Pancreas (tissue), 10 donors: ENCODE measurements around the gene ADGRA1. TPM values are rescaled to one million over a fixed set of nuclear protein-coding genes. Genes with fewer than 3 reads are reported as not detected.

Experiments
- ATAC-seq, 4 donors: fragments of 200-7000 bp; cut with Tn5 transposase; one replicate each; pipeline versions ENCODE4 v1.8.0 to v1.9.1; 2020; ENCODE audit warnings: mild to moderate bottlenecking in 4 of 4, moderate library complexity in 4 of 4
- DNase-seq, 6 donors: peaks; one replicate each; pipeline ENCODE4 v3.0.0-alpha.2; 2020
- FAIRE-seq: peaks from 2 replicates; lab custom pipeline; 2012; peaks lifted over from hg19 to GRCh38; lab: Jason Lieb, UNC
- H3K27ac ChIP-seq, 4 donors: fragments of 200-600 bp; sonication (generic); 1 replicate in 3 of 4; 2 replicates in 1 of 4; pipeline versions ENCODE4 v1.5.0 to v1.8.0; 2020
- H3K27me3 ChIP-seq, 4 donors: fragments of 200-600 bp; one replicate each; pipeline ENCODE4 v1.8.0; 2021
- H3K36me3 ChIP-seq, 3 donors: fragments of 200-600 bp; sonication (generic) in 1 of 3; one replicate each; pipeline versions ENCODE4 v1.5.0 to v1.8.0; 2020 to 2021
- H3K4me1 ChIP-seq, 3 donors: fragments of 200-600 bp; one replicate each; pipeline ENCODE4 v1.8.0; 2021
- H3K4me3 ChIP-seq, 4 donors: fragments of 200-600 bp; sonication (generic) in 2 of 4; one replicate each; pipeline versions ENCODE4 v1.5.0 to v1.8.0; 2020 to 2021
- H3K9me3 ChIP-seq, 4 donors: fragments of 200-600 bp; one replicate each; pipeline ENCODE4 v1.8.0; 2021
- WGBS, 2 donors: extraction: QIAGEN DNeasy Blood & Tissue Kit; methylation state at CpG; one replicate each; pipeline ENCODE4 v1.1.7; 2013; 5-methylcytosine and 5-hydroxymethylcytosine counted together
- intact Hi-C, 3 donors: fragments of 100-400 bp; cut with DNase I; formaldehyde crosslinking; loops; one replicate each; pipeline versions ENCODE4 v1.11.1 to v1.14.2; 2022
- polyA plus RNA-seq, 2 donors: library from polyadenylated mRNA; stranded (reverse); fragments of 200-250 nt; gene quantifications; one replicate each; pipeline ENCODE4 v1.2.3, GENCODE V29; 2013
- total RNA-seq, 6 donors: library from RNA; stranded (reverse); fragmentation: NEBNext Ultra II Directional in 4 of 6; extraction: Animal tissue kit (Norgen Biotek cat#: 25700) in 4 of 6; gene quantifications; one replicate each; pipeline versions ENCODE4 v1.2.1 to v1.2.4, GENCODE V29; 2021 to 2023
- TF ChIP-seq, protein P1 (sequence below), 4 donors: fragments of 200-600 bp; sonication (generic) in 3 of 4; IDR thresholded peaks; one replicate each; pipeline versions ENCODE4 v1.5.0 to v1.8.0; 2021; ENCODE audit warnings: antibody characterized with exemption in 4 of 4
- donor health status: healthy with polysubstance abuse.
- donor health status: DM: no; HTN: no; CAD: no; lungs with moderate emphysema.
- donor health status: DM: no; HTN: no; CAD: no.
- donor health status: control.
- donor health status: control.
- donor health status: Bipolar disorder and iron deficiency.
- donor health status: DM: yes; HTN: yes; CAD: no.
- donor health status: DM: no; HTN: no; CAD: no.
- donor health status: DM: no; HTN: no; CAD: no.
- donor health status: DM: yes; HTN: yes; CAD: no.

The ADGRA1 gene
- total and polyA plus RNA-seq, 8 donors = 0.03 to 0.85 (median 0.12) TPM; not detected in 1

DNA sequence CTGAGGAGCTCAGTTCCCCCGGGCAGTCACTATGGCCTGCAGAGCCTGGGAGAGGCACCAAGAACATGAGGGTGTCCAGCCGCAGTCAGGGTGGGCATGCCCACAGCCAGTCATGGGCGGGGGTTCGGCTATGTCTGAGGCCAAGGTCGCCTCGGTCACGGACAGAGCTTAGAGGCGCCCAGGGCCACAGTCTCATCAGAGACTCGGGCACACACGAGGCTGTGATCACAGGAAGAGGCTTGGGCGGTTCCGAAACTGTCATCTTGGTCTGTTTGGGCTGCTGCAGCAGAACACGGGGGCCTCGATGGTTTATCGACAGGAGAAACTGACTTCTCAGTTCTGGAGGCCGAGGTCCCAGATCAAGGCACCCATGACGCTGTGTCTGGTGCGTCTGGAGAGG is 9.7 kb downstream of the ADGRA1 start:
- 48 to 71% methylated on average over 18 of the region's 18 CpGs for WGBS, 2 donors
- intact Hi-C loops = no loop called here
- no peak for ATAC-seq
- H3K27ac ChIP-seq = no peak overlapping the region
- no peak for FAIRE-seq
- no peak overlapping the region for H3K4me3 ChIP-seq
- H3K9me3 ChIP-seq = no peaks in the 10 kb centered on the region
- no peaks in the 10 kb centered on the region for H3K4me1 ChIP-seq
- no peaks in the 10 kb centered on the region for H3K36me3 ChIP-seq
- TF ChIP-seq, protein P1, sequence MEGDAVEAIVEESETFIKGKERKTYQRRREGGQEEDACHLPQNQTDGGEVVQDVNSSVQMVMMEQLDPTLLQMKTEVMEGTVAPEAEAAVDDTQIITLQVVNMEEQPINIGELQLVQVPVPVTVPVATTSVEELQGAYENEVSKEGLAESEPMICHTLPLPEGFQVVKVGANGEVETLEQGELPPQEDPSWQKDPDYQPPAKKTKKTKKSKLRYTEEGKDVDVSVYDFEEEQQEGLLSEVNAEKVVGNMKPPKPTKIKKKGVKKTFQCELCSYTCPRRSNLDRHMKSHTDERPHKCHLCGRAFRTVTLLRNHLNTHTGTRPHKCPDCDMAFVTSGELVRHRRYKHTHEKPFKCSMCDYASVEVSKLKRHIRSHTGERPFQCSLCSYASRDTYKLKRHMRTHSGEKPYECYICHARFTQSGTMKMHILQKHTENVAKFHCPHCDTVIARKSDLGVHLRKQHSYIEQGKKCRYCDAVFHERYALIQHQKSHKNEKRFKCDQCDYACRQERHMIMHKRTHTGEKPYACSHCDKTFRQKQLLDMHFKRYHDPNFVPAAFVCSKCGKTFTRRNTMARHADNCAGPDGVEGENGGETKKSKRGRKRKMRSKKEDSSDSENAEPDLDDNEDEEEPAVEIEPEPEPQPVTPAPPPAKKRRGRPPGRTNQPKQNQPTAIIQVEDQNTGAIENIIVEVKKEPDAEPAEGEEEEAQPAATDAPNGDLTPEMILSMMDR (IDR thresholded peaks at IDR 0.05) = no peak
- peaks cover 0 to 10% (median 0%) of the 10 kb centered on the region in 4 donors for H3K27me3 ChIP-seq
- peak in 1 of 6 donors; percentile 34 for DNase-seq

DNA sequence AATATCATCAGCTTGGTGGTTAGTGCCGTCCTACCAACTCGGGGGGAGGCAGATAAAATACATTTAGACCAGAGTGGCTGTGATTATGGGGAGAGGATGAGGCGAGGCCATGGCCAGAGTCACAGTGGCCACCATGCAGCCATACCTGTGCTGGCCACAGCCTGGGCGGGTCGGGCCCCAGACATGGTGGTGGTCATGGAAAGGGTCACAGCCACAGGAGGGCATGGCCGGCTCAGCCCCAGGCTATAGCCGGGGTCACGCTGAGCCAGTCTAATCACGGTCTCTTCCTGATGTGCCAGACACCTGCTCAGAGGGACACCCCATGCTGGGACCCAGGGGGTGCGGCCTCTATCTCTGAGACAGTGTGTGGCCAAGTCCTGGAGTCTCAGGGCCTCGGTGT is 10.2 kb downstream of the ADGRA1 start:
- peaks cover 0 to 10% (median 0%) of the 10 kb centered on the region in 4 donors for H3K27me3 ChIP-seq
- H3K27ac ChIP-seq = no peak overlapping the region
- H3K36me3 ChIP-seq = no peaks in the 10 kb centered on the region
- ATAC-seq (no peak), DNase-seq (peak in 1 of 6 donors; percentile 23), FAIRE-seq (no peak)
- H3K4me1 ChIP-seq = no peaks in the 10 kb centered on the region
- no peak overlapping the region for H3K4me3 ChIP-seq
- intact Hi-C loops = no loop called here
- TF ChIP-seq, protein P1 (IDR thresholded peaks at IDR 0.05) = no peak
- H3K9me3 ChIP-seq = no peaks in the 10 kb centered on the region
- WGBS, 2 donors = 56 to 72% methylated on average over 11 of the region's 11 CpGs

DNA sequence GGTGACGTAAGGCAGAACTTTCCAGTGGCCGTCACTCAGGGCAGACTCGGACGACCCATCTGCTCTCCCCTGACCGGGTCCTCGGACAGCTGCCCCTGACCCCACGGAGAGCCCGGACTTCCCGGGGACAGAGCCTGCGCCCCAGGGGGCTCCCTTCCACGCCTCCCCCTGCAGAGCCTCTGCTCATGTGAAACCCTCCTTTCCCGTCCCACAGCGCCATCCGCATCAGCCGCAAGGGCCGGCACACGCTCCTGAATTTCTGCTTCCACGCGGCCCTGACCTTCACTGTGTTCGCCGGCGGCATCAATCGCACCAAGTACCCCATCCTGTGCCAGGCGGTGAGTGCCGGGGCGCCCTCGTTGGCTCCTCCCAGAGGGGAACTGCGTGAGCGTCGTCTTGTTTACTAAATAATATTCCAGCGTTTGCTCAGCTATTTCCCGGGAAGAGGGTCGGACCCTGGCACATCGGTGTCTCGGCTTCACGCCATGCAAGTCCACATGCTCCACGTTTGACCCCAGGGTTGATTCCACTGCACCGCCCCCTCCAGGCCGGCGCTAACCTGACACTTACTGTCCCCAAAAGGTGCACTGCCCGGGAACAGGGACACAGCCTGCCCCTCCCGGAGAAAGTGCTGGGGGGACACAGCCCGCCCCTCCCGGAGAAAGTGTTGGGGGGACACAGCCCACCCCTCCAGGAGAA is 10.9 kb downstream of the ADGRA1 start:
- ATAC-seq (no peak), FAIRE-seq (no peak), DNase-seq (peak in 1 of 6 donors; percentile 55)
- Histone ChIP-seq H3K27ac (no peak overlapping the region), H3K4me1 (no peaks in the 10 kb centered on the region), H3K9me3 (no peaks in the 10 kb centered on the region), H3K27me3 (peaks cover 0 to 10% (median 0%) of the 10 kb centered on the region in 4 donors), H3K4me3 (no peak overlapping the region), H3K36me3 (no peaks in the 10 kb centered on the region)
- intact Hi-C loops = no loop called here
- WGBS, 2 donors = 60 to 69% methylated on average over 44 of the region's 44 CpGs
- TF ChIP-seq, protein P1 (IDR thresholded peaks at IDR 0.05) = no peak

DNA sequence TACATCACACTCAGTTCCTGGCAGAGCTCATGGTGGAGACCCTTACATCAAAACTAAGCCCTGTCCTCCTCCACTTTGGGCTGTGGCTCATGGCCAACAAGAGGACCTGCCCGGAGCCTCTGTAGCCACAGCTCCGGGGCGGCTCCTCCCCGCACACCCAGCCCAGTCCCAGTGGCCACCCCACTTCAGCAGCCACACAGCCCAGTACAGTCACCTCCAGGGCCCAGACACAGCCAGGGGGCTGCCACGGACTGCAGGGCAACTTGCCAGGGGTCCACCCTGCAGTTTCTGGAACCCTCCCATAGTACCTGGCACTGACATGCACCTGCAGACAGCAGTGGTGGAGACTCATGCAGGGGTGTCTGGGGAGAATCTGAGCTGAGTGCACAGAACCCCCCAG is 11.8 kb downstream of the ADGRA1 start:
- WGBS, 2 donors = 63 to 65% methylated on average over 5 of the region's 5 CpGs
- no peak for FAIRE-seq

More for the DNA sequence above, 11.8 kb downstream of the ADGRA1 start:
- peak in 1 of 6 donors; percentile 59 for DNase-seq
- Histone ChIP-seq H3K4me3 (no peak overlapping the region), H3K27me3 (peaks cover 0 to 10% (median 0%) of the 10 kb centered on the region in 4 donors), H3K9me3 (no peaks in the 10 kb centered on the region), H3K27ac (no peak overlapping the region), H3K4me1 (no peaks in the 10 kb centered on the region), H3K36me3 (no peaks in the 10 kb centered on the region)
- intact Hi-C loops = no loop called here
- TF ChIP-seq, protein P1 (IDR thresholded peaks at IDR 0.05) = no peak
- ATAC-seq = no peak
